Spleen (tissue), 11 donors: ENCODE results near the gene NDRG3. TPM values are rescaled to one million over a fixed set of nuclear protein-coding genes. Genes with fewer than 3 reads are reported as not detected.

Experiments
- DNase-seq: peaks from one replicate; pipeline ENCODE4 v3.0.0-alpha.2; 2020
- H3K27ac ChIP-seq, 8 donors: fragments of 200-600 bp; sonication (generic) in 7 of 8; 1 replicate in 4 of 8; 2 replicates in 4 of 8; pipeline versions ENCODE4 v1.5.0 to v1.8.0; 2016 to 2021; ENCODE audit warnings: inconsistent platforms in 4 of 8, mild to moderate bottlenecking in 4 of 8, moderate library complexity in 1 of 8
- H3K27me3 ChIP-seq, 7 donors: fragments of 200-600 bp; sonication (generic) in 6 of 7; replicated peaks in 1 of 7; 1 replicate in 4 of 7; 2 replicates in 3 of 7; pipeline versions ENCODE4 v1.5.0 to v1.8.0; 2016 to 2021; ENCODE audit warnings: inconsistent platforms in 3 of 7, mild to moderate bottlenecking in 1 of 7
- H3K36me3 ChIP-seq, 6 donors: fragments of 200-600 bp; sonication (generic) in 5 of 6; 1 replicate in 4 of 6; 2 replicates in 2 of 6; pipeline versions ENCODE4 v1.5.0 to v1.8.0; 2016 to 2021; ENCODE audit warnings: inconsistent platforms in 2 of 6
- H3K4me1 ChIP-seq, 6 donors: fragments of 200-600 bp; sonication (generic) in 5 of 6; 1 replicate in 3 of 6; 2 replicates in 3 of 6; pipeline versions ENCODE4 v1.5.0 to v1.8.0; 2016 to 2021; ENCODE audit warnings: inconsistent platforms in 3 of 6
- H3K4me3 ChIP-seq, 8 donors: fragments of 200-600 bp; sonication (generic) in 7 of 8; 1 replicate in 4 of 8; 2 replicates in 4 of 8; pipeline versions ENCODE4 v1.5.0 to v1.8.0; 2016 to 2021; ENCODE audit warnings: inconsistent platforms in 4 of 8, mild to moderate bottlenecking in 4 of 8, moderate library complexity in 2 of 8
- H3K9me3 ChIP-seq, 8 donors: fragments of 200-600 bp; sonication (generic) in 7 of 8; 1 replicate in 4 of 8; 2 replicates in 4 of 8; pipeline versions ENCODE4 v1.5.0 to v1.8.0; 2016 to 2021; ENCODE audit warnings: inconsistent platforms in 4 of 8
- POLR2A ChIP-seq, 3 donors: fragments of 450-650 bp; IDR thresholded peaks; one replicate each; pipeline ENCODE4 v1.5.1; 2017; ENCODE audit warnings: antibody characterized with exemption in 3 of 3, mild to moderate bottlenecking in 1 of 3
- POLR2AphosphoS5 ChIP-seq, 3 donors: sonication (generic); formaldehyde crosslinking; IDR thresholded peaks; one replicate each; pipeline ENCODE4 v1.5.1; 2017; ENCODE audit warnings: antibody characterized with exemption in 3 of 3
- WGBS, 5 donors: extraction: QIAGEN DNeasy Blood & Tissue Kit in 3 of 5; methylation state at CpG; one replicate each; pipeline versions ENCODE4 v1.1.5 to v1.1.7; 2013 to 2018; 5-methylcytosine and 5-hydroxymethylcytosine counted together
- intact Hi-C: fragments of 100-400 bp; cut with DNase I; formaldehyde crosslinking; loops from one replicate; pipeline ENCODE4 v1.15.0; 2023; ENCODE audit warnings: low total_unique reads
- polyA plus RNA-seq, 3 donors: library from polyadenylated mRNA; stranded (reverse); fragments of 200-250 nt; gene quantifications; one replicate each; pipeline ENCODE4 v1.2.1, GENCODE V29; 2013
- total RNA-seq, 7 donors: library from RNA; depleted of rRNA in 3 of 7; stranded (reverse); fragments of >200 nt in 3 of 7; fragmentation: NEBNext Ultra II Directional in 4 of 7; extraction: Animal tissue kit (Norgen Biotek cat#: 25700) in 4 of 7; gene quantifications; one replicate each; pipeline versions ENCODE4 v1.1.0 to v1.2.1, GENCODE V29; 2016 to 2021
- TF ChIP-seq, protein P1 (sequence below), 11 experiments: fragments of 200-600 bp in 7 of 11; fragments of 450-650 bp in 4 of 11; sonication (generic) in 4 of 11; IDR thresholded peaks in 8 of 11; conservative IDR thresholded peaks in 3 of 11; 1 replicate in 7 of 11; 2 replicates in 4 of 11; pipeline versions ENCODE4 v1.4.0 to v1.8.0; 2016 to 2021; ENCODE audit warnings: antibody characterized with exemption in 11 of 11, inconsistent platforms in 4 of 11, mild to moderate bottlenecking in 1 of 11
- donor health status: healthy with polysubstance abuse.
- donor health status: DM: no; HTN: no; CAD: no; lungs with moderate emphysema.
- donor health status: DM: no; HTN: no; CAD: no.
- donor health status: Bipolar disorder and iron deficiency.
- donor health status: healthy.
- donor health status: DM: no; HTN: no; CAD: no.
- donor health status: DM: yes; HTN: yes; CAD: no.

NDRG3 gene
- total and polyA plus RNA-seq, 10 donors: 15.5 to 32.0 (median 27.1) TPM

DNA sequence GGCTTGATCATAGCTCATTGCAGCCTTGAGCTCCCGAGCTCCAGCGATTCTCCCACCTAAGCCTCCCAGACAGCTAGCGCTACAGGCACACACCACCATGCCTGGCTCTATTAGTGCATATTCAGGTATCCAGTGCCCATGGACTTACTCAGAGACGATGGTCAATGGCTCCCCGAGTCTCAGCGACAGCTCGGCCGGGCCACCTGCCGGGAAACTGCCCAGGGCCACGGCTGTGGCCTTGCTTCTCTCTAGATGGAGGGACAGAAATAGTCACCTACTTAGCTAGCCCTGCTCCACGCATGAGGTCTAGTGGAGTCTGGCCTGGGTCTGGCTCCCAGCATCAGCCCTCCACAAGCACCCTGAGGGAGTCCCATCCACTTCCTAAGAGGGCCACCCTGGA is 111.5 kb downstream of the NDRG3 start:
- 93 to 97% (median 95%) methylated on average over 4 to 11 of the region's 11 CpGs for WGBS, 5 donors
- Histone ChIP-seq H3K27ac (no peak overlapping the region), H3K9me3 (no peaks in the 10 kb centered on the region), H3K4me3 (no peak overlapping the region), H3K4me1 (peaks cover 9 to 29% (median 16%) of the 10 kb centered on the region in 6 donors), H3K36me3 (peaks cover 0 to 53% (median 0%) of the 10 kb centered on the region in 6 donors), H3K27me3 (no peaks in the 10 kb centered on the region)
- DNase-seq: no peak
- TF ChIP-seq, protein P1, sequence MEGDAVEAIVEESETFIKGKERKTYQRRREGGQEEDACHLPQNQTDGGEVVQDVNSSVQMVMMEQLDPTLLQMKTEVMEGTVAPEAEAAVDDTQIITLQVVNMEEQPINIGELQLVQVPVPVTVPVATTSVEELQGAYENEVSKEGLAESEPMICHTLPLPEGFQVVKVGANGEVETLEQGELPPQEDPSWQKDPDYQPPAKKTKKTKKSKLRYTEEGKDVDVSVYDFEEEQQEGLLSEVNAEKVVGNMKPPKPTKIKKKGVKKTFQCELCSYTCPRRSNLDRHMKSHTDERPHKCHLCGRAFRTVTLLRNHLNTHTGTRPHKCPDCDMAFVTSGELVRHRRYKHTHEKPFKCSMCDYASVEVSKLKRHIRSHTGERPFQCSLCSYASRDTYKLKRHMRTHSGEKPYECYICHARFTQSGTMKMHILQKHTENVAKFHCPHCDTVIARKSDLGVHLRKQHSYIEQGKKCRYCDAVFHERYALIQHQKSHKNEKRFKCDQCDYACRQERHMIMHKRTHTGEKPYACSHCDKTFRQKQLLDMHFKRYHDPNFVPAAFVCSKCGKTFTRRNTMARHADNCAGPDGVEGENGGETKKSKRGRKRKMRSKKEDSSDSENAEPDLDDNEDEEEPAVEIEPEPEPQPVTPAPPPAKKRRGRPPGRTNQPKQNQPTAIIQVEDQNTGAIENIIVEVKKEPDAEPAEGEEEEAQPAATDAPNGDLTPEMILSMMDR (IDR thresholded peaks at IDR 0.05 in 8 of 11, conservative IDR thresholded peaks at IDR 0.05 in 3 of 11): no peak
- no peak for TF ChIP-seq POLR2A (IDR thresholded peaks at IDR 0.05)
- TF ChIP-seq POLR2AphosphoS5 (IDR thresholded peaks at IDR 0.05): no peak
- intact Hi-C loops: no loop called here

DNA sequence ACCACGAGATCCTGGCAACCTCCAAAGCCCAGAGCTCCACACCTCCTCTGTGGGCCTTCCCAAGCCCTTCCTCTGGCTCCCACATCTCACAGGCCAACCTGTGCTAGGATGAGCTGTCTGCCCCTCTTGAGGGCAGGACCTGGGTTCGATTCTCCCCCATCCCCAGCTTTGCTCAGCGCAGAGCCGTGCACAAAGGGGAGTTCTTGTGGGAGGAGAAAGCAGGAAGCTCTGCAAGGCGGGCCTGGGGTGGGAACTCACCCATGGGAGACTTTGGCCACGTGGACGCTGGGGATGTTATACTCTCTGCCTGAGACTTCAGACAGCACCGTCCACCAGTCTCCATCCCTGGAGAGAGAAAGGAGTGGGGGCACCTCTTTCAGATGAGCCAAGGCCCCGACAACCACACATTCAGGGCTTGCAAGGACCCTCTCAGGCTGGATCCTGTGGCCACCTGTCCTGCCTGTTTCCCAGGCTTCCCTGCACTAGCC is 112.6 kb downstream of the NDRG3 start:
- peaks cover 0 to 43% (median 0%) of the 10 kb centered on the region in 6 donors for H3K36me3 ChIP-seq
- H3K27me3 ChIP-seq: no peaks in the 10 kb centered on the region
- no peak overlapping the region for H3K4me3 ChIP-seq
- intact Hi-C loops: no loop called here
- WGBS, 5 donors: 80 to 90% (median 85%) methylated on average over 6 to 9 of the region's 9 CpGs
- no peak overlapping the region for H3K27ac ChIP-seq
- H3K9me3 ChIP-seq: no peaks in the 10 kb centered on the region
- TF ChIP-seq POLR2A (IDR thresholded peaks at IDR 0.05) (no peak), POLR2AphosphoS5 (IDR thresholded peaks at IDR 0.05) (no peak)
- TF ChIP-seq, protein P1 (IDR thresholded peaks at IDR 0.05 in 8 of 11, conservative IDR thresholded peaks at IDR 0.05 in 3 of 11): no peak
- H3K4me1 ChIP-seq: peaks cover 9 to 39% (median 21%) of the 10 kb centered on the region in 6 donors
- DNase-seq: no peak

DNA sequence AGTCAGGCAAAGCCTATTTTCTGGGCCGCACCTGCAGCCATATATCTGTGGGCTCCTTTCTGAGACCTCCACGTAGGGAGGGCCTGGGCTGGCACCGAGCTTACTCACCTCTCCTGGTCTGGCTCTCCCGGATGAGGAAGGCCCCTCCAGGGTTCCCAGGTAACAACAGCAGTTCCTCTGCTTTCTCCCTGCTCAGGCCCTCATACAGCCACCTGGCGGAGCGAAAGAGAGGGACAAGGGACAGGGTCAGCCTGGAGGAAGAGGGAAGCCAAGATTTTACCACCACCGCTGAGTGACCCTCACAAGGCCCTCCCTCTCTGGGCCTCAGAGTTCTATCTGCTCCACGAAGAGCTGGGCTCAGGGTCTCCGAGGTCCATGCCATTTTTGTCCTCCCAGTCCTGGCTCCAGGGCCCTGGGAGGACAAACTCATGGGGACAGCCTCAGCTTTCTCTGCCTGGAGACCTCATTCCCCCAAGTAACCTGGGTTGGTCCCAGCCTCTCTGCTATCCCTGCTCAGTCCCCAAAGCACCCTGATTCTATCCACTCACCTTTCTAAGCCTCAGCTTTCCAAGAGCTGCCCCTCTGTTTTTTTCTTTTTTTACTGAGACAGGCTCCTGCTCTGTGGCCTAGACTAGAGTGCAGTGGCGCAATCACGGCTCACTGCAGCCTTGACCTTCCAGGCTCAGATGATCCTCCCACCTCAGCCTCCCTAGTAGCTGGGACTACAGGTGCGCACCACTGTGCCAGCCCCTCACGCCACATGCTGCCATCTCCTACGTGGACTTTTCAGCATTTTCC is 113.2 kb downstream of the NDRG3 start:
- WGBS, 5 donors: 86 to 90% (median 88%) methylated on average over 12 to 14 of the region's 14 CpGs
- Histone ChIP-seq H3K9me3 (no peaks in the 10 kb centered on the region), H3K36me3 (peaks cover 0 to 38% (median 0%) of the 10 kb centered on the region in 6 donors), H3K27me3 (no peaks in the 10 kb centered on the region), H3K4me3 (no peak overlapping the region), H3K27ac (peak overlapping the region in 1 of 8 donors; percentile 11), H3K4me1 (peaks cover 9 to 40% (median 21%) of the 10 kb centered on the region in 6 donors)
- DNase-seq: no peak
- intact Hi-C loops: no loop called here
- TF ChIP-seq POLR2AphosphoS5 (IDR thresholded peaks at IDR 0.05) (no peak), POLR2A (IDR thresholded peaks at IDR 0.05) (no peak)
- TF ChIP-seq, protein P1 (IDR thresholded peaks at IDR 0.05 in 8 of 11, conservative IDR thresholded peaks at IDR 0.05 in 3 of 11): no peak

DNA sequence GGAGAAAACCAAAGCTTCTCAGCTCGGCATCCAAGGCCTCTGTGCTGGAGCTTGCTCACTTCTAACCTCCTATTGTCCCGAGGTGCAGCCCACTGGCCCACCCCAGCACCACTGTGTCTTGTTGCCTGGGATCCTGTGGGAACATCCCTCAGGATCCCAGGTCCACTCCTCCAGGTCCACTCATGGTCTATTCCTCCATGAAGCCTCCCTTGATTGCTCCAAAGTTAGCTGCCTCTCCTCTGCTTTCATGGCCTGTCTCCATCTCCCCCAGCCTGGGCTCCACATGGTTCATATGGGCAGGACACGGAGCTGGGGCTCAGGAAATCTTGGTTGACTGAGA is 113.8 kb downstream of the NDRG3 start:
- WGBS, 5 donors: 83 to 92% (median 89%) methylated on average over 3 of the region's 3 CpGs
- TF ChIP-seq POLR2AphosphoS5 (IDR thresholded peaks at IDR 0.05) (no peak), POLR2A (IDR thresholded peaks at IDR 0.05) (no peak)
- TF ChIP-seq, protein P1 (IDR thresholded peaks at IDR 0.05 in 8 of 11, conservative IDR thresholded peaks at IDR 0.05 in 3 of 11): no peak

More for the DNA sequence above, 113.8 kb downstream of the NDRG3 start:
- intact Hi-C loops: no loop called here
- DNase-seq: no peak
- Histone ChIP-seq H3K4me1 (peaks cover 9 to 40% (median 21%) of the 10 kb centered on the region in 6 donors), H3K4me3 (no peak overlapping the region), H3K9me3 (no peaks in the 10 kb centered on the region), H3K36me3 (peaks cover 0 to 44% (median 0%) of the 10 kb centered on the region in 6 donors), H3K27me3 (no peaks in the 10 kb centered on the region), H3K27ac (peak overlapping the region in 1 of 8 donors; percentile 11)
